Mucosa of stomach (tissue), 1 donor: ENCODE measurements around the gene RIPOR2.

Experiments used
- H3K27me3 ChIP-seq: one replicate; pipeline ENCODE4 v1.7.0; 2013; ENCODE audit warnings: mild to moderate bottlenecking, low read length; ENCODE audit not compliant: control insufficient read depth, insufficient read depth
- H3K36me3 ChIP-seq: one replicate; pipeline ENCODE4 v1.7.0; 2013; ENCODE audit warnings: low read length; ENCODE audit not compliant: control insufficient read depth, insufficient read depth
- H3K4me1 ChIP-seq: one replicate; pipeline ENCODE4 v1.7.0; 2013; ENCODE audit warnings: mild to moderate bottlenecking, low read length; ENCODE audit not compliant: control insufficient read depth, insufficient read depth
- H3K4me3 ChIP-seq: one replicate; pipeline ENCODE4 v1.7.0; 2013; ENCODE audit warnings: low read length
- H3K9ac ChIP-seq: one replicate; pipeline ENCODE4 v1.7.0; 2013; ENCODE audit warnings: mild to moderate bottlenecking, low read length, moderate library complexity
- H3K9me3 ChIP-seq: one replicate; pipeline ENCODE4 v1.7.0; 2013; ENCODE audit warnings: mild to moderate bottlenecking, low read length, moderate library complexity; ENCODE audit not compliant: control insufficient read depth
- donor health status: Pancreatic carcinoma.

Gene RIPOR2

GRCh38 chr6:24935366-24936152 is at the start of gene RIPOR2:
RIPOR2 (minus strand) TSS chr6:24935960; CDS start chr6:24935898, 62 bp downstream.
- Histone ChIP-seq H3K36me3 (no peaks in the 10 kb centered on the region), H3K27me3 (no peaks in the 10 kb centered on the region), H3K4me1 (peaks cover 5% of the 10 kb centered on the region), H3K4me3 (no peak within 1 kb of the TSS), H3K9ac (no peak within 1 kb of the TSS), H3K9me3 (no peaks in the 10 kb centered on the region)

GRCh38 chr6:24985323-24985722 is 49.6 kb upstream of the RIPOR2 start:
- no peak overlapping the region for H3K4me3 ChIP-seq
- no peaks in the 10 kb centered on the region for H3K27me3 ChIP-seq
- no peaks in the 10 kb centered on the region for H3K9me3 ChIP-seq
- H3K36me3 ChIP-seq, result no peaks in the 10 kb centered on the region
- no peak overlapping the region for H3K9ac ChIP-seq
- H3K4me1 ChIP-seq, result peaks cover 27% of the 10 kb centered on the region

GRCh38 chr6:24982231-24982630 is 46.5 kb upstream of the RIPOR2 start:
- Histone ChIP-seq H3K9me3 (no peaks in the 10 kb centered on the region), H3K4me1 (peaks cover 27% of the 10 kb centered on the region), H3K4me3 (no peak overlapping the region), H3K9ac (no peak overlapping the region), H3K27me3 (no peaks in the 10 kb centered on the region), H3K36me3 (no peaks in the 10 kb centered on the region)

GRCh38 chr6:24981386-24981760 is 45.6 kb upstream of the RIPOR2 start:
- H3K9ac ChIP-seq, result no peak overlapping the region
- no peaks in the 10 kb centered on the region for H3K9me3 ChIP-seq
- no peaks in the 10 kb centered on the region for H3K36me3 ChIP-seq
- peaks cover 27% of the 10 kb centered on the region for H3K4me1 ChIP-seq
- no peaks in the 10 kb centered on the region for H3K27me3 ChIP-seq
- H3K4me3 ChIP-seq, result no peak overlapping the region

- Histone ChIP-seq H3K9me3 (no peaks in the 10 kb centered on the region), H3K27me3 (no peaks in the 10 kb centered on the region), H3K4me3 (no peak overlapping the region), H3K36me3 (no peaks in the 10 kb centered on the region), H3K4me1 (peaks cover 27% of the 10 kb centered on the region), H3K9ac (no peak overlapping the region)
Observed at GRCh38 chr6:24980507-24981385, 45.0 kb upstream of the RIPOR2 start.

GRCh38 chr6:24979176-24979575 is 43.4 kb upstream of the RIPOR2 start:
- Histone ChIP-seq H3K9ac (no peak overlapping the region), H3K36me3 (no peaks in the 10 kb centered on the region), H3K4me1 (peaks cover 27% of the 10 kb centered on the region), H3K27me3 (no peaks in the 10 kb centered on the region), H3K4me3 (no peak overlapping the region), H3K9me3 (no peaks in the 10 kb centered on the region)

- Histone ChIP-seq H3K9ac (no peak overlapping the region), H3K9me3 (no peaks in the 10 kb centered on the region), H3K4me1 (no peaks in the 10 kb centered on the region), H3K27me3 (no peaks in the 10 kb centered on the region), H3K36me3 (no peaks in the 10 kb centered on the region), H3K4me3 (no peak overlapping the region)
Observed at GRCh38 chr6:24974182-24975171, 38.7 kb upstream of the RIPOR2 start.

GRCh38 chr6:24972311-24972958 is 36.7 kb upstream of the RIPOR2 start:
- H3K4me1 ChIP-seq, result no peaks in the 10 kb centered on the region
- H3K9me3 ChIP-seq, result no peaks in the 10 kb centered on the region
- H3K9ac ChIP-seq, result no peak overlapping the region
- H3K4me3 ChIP-seq, result no peak overlapping the region
- H3K36me3 ChIP-seq, result no peaks in the 10 kb centered on the region
- H3K27me3 ChIP-seq, result no peaks in the 10 kb centered on the region

GRCh38 chr6:24971067-24971466 is 35.3 kb upstream of the RIPOR2 start:
- no peaks in the 10 kb centered on the region for H3K9me3 ChIP-seq
- no peaks in the 10 kb centered on the region for H3K27me3 ChIP-seq
- H3K4me3 ChIP-seq, result no peak overlapping the region
- no peaks in the 10 kb centered on the region for H3K4me1 ChIP-seq
- H3K9ac ChIP-seq, result no peak overlapping the region
- H3K36me3 ChIP-seq, result no peaks in the 10 kb centered on the region

GRCh38 chr6:24969343-24969860 is 33.6 kb upstream of the RIPOR2 start:
- Histone ChIP-seq H3K27me3 (no peaks in the 10 kb centered on the region), H3K9me3 (no peaks in the 10 kb centered on the region), H3K9ac (no peak overlapping the region), H3K36me3 (no peaks in the 10 kb centered on the region), H3K4me1 (no peaks in the 10 kb centered on the region), H3K4me3 (no peak overlapping the region)

GRCh38 chr6:24968783-24969182 is 33.0 kb upstream of the RIPOR2 start:
- Histone ChIP-seq H3K9ac (no peak overlapping the region), H3K4me3 (no peak overlapping the region), H3K9me3 (no peaks in the 10 kb centered on the region), H3K4me1 (peaks cover 4% of the 10 kb centered on the region), H3K36me3 (no peaks in the 10 kb centered on the region), H3K27me3 (no peaks in the 10 kb centered on the region)
